ENCODE data around the gene TMEM9. TPM values are rescaled to one million over a fixed set of nuclear protein-coding genes. Genes with fewer than 3 reads are reported as not detected.

Gene TMEM9
- total RNA-seq, 2 donors from 2014 or later = 41.8 to 63.4 TPM

GRCh38 chr1:201147396-201148015 lies 6.8 kb downstream of the TMEM9 start:
- peaks cover 0 to 2% of the 10 kb centered on the region in 2 donors for H3K4me1 ChIP-seq
- no peak for DNase-seq (ENCODE audit: low spot score)
- H3K36me3 ChIP-seq = peaks cover 60% of the 10 kb centered on the region

GRCh38 chr1:201146626-201147390 lies 7.5 kb downstream of the TMEM9 start:
- no peak overlapping the region for H3K4me3 ChIP-seq
- no peak for DNase-seq (ENCODE audit: low spot score)
- H3K36me3 ChIP-seq = peaks cover 61% of the 10 kb centered on the region
- no peak overlapping the region for H3K27ac ChIP-seq
- no peaks in the 10 kb centered on the region for H3K9me3 ChIP-seq
- H3K4me1 ChIP-seq = peaks cover 0 to 9% of the 10 kb centered on the region in 2 donors
- H3K27me3 ChIP-seq = no peaks in the 10 kb centered on the region
- TF ChIP-seq CTCF (IDR thresholded peaks at IDR 0.05) = no peak

More at GRCh38 chr1:201147396-201148015, 6.8 kb downstream of the TMEM9 start:
- H3K4me3 ChIP-seq = no peak overlapping the region
- no peaks in the 10 kb centered on the region for H3K9me3 ChIP-seq
- TF ChIP-seq CTCF (IDR thresholded peaks at IDR 0.05) = no peak
- no peak overlapping the region for H3K27ac ChIP-seq
- H3K27me3 ChIP-seq = no peaks in the 10 kb centered on the region

GRCh38 chr1:201145816-201146215 lies 8.5 kb downstream of the TMEM9 start:
- Histone ChIP-seq H3K4me3 (no peak overlapping the region), H3K36me3 (peaks cover 60% of the 10 kb centered on the region), H3K9me3 (no peaks in the 10 kb centered on the region), H3K4me1 (peaks cover 0 to 10% of the 10 kb centered on the region in 2 donors), H3K27ac (no peak overlapping the region), H3K27me3 (no peaks in the 10 kb centered on the region)
- no peak for DNase-seq (ENCODE audit: low spot score)
- no peak for TF ChIP-seq CTCF (IDR thresholded peaks at IDR 0.05)

GRCh38 chr1:201145132-201145531 lies 9.1 kb downstream of the TMEM9 start:
- no peak for DNase-seq (ENCODE audit: low spot score)
- no peak overlapping the region for H3K27ac ChIP-seq
- H3K27me3 ChIP-seq = no peaks in the 10 kb centered on the region
- peaks cover 0 to 10% of the 10 kb centered on the region in 2 donors for H3K4me1 ChIP-seq
- no peaks in the 10 kb centered on the region for H3K9me3 ChIP-seq
- TF ChIP-seq CTCF (IDR thresholded peaks at IDR 0.05) = no peak
- no peak overlapping the region for H3K4me3 ChIP-seq
- peaks cover 60% of the 10 kb centered on the region for H3K36me3 ChIP-seq

- Histone ChIP-seq H3K9me3 (no peaks in the 10 kb centered on the region), H3K4me3 (no peak overlapping the region), H3K27ac (no peak overlapping the region), H3K4me1 (peaks cover 0 to 10% of the 10 kb centered on the region in 2 donors), H3K27me3 (no peaks in the 10 kb centered on the region), H3K36me3 (peaks cover 60% of the 10 kb centered on the region)
- no peak for DNase-seq (ENCODE audit: low spot score)
- TF ChIP-seq CTCF (IDR thresholded peaks at IDR 0.05) = no peak
Measured at GRCh38 chr1:201144701-201145100, 9.6 kb downstream of the TMEM9 start.
